Measurements from ENCODE around the gene TMEM191C.
"Not testable (repeated sequence)": the region's sequence is repeated elsewhere in the genome, so short reads cannot be mapped to it uniquely, and the experiment has no call there.

TMEM191C gene

DNA sequence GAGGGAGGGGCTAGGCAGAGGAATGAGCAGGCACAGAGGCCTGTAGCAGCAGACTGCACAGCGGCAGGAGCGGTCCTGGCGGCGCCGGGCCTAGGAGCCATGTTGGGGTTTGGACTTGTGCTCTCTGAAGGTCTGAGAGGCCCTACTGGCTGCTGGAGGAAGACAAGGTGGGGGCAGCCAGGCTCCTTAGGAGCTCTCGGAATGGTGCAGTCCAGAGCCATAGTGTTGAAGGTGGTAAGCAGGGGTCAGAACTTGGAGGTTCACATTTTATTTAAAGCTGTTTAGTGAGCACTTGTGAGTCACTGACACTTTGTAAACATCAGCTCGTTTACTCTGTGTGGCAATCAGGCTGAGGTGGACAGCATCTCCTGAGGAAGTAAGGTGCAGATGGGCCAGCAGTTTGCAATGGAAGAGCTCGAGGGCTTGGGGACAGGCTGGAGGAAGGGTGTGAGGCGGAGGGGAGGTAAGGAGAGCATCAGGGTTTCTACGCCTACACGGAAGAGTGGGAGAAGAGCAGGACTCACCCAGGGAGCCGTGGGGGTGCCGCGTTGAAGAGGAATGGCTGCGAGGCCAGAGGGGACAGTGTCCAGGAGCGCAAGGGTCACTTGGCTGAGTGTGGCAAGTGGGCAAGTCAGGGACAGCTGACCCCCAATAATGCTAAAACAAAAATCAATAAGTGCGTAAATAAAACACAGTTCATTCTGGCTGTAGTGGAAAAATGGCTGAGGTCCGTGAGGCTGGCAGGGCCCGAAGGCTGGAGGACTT, 10.0 kb upstream of the TMEM191C start:
- TF ChIP-seq, protein P1, sequence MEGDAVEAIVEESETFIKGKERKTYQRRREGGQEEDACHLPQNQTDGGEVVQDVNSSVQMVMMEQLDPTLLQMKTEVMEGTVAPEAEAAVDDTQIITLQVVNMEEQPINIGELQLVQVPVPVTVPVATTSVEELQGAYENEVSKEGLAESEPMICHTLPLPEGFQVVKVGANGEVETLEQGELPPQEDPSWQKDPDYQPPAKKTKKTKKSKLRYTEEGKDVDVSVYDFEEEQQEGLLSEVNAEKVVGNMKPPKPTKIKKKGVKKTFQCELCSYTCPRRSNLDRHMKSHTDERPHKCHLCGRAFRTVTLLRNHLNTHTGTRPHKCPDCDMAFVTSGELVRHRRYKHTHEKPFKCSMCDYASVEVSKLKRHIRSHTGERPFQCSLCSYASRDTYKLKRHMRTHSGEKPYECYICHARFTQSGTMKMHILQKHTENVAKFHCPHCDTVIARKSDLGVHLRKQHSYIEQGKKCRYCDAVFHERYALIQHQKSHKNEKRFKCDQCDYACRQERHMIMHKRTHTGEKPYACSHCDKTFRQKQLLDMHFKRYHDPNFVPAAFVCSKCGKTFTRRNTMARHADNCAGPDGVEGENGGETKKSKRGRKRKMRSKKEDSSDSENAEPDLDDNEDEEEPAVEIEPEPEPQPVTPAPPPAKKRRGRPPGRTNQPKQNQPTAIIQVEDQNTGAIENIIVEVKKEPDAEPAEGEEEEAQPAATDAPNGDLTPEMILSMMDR (conservative IDR thresholded peaks at IDR 0.05; ENCODE audit: low read depth, low read length), result no peak
- Histone ChIP-seq H2AFZ (ENCODE audit: low read depth) (no peak overlapping the region), H3K36me3 (ENCODE audit: insufficient read depth) (no peaks in the 10 kb centered on the region), H3K4me3 (IDR thresholded peaks at IDR 0.05; ENCODE audit: insufficient read depth, low read depth, low read length) (no peak overlapping the region), H3K79me2 (ENCODE audit: insufficient read depth, low read depth) (no peaks in the 10 kb centered on the region), H3K4me1 (ENCODE audit: low read depth, poor library complexity, severe bottlenecking) (no peaks in the 10 kb centered on the region), H3K27ac (no peak overlapping the region), H4K20me1 (ENCODE audit: insufficient read depth) (no peaks in the 10 kb centered on the region), H3K27me3 (ENCODE audit: insufficient read depth, low read depth) (no peaks in the 10 kb centered on the region), H3K9ac (no peak overlapping the region), H3K4me2 (no peak overlapping the region)

DNA sequence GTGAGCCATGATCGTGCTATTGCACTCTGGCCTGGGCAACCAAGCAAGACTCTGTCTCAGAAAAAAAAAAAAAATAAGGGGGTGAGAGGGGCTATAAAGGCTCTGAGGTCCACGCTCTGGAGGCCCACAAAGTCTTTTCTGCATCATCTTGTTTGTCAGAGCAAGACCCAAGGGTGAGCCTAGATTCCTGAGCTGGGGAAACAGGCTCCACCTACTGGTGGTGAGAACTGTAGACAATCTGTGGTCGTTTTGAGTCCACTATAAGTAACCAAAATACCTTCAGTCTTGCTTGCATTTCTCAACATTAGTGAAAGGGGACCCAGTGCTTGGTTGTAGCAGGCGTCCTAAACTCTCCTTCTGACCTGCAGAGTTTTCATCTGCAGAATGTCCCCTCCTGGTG, 4.5 kb upstream of the TMEM191C start:
- not testable (repeated sequence) for H3K4me1 ChIP-seq (ENCODE audit: low read depth, poor library complexity, severe bottlenecking); H2AFZ ChIP-seq (ENCODE audit: low read depth); H3K4me2 ChIP-seq; H3K27me3 ChIP-seq (ENCODE audit: insufficient read depth, low read depth); H3K27ac ChIP-seq; H4K20me1 ChIP-seq (ENCODE audit: insufficient read depth); H3K79me2 ChIP-seq (ENCODE audit: insufficient read depth, low read depth); H3K36me3 ChIP-seq (ENCODE audit: insufficient read depth); H3K9ac ChIP-seq; H3K4me3 ChIP-seq (IDR thresholded peaks at IDR 0.05; ENCODE audit: insufficient read depth, low read depth, low read length)

DNA sequence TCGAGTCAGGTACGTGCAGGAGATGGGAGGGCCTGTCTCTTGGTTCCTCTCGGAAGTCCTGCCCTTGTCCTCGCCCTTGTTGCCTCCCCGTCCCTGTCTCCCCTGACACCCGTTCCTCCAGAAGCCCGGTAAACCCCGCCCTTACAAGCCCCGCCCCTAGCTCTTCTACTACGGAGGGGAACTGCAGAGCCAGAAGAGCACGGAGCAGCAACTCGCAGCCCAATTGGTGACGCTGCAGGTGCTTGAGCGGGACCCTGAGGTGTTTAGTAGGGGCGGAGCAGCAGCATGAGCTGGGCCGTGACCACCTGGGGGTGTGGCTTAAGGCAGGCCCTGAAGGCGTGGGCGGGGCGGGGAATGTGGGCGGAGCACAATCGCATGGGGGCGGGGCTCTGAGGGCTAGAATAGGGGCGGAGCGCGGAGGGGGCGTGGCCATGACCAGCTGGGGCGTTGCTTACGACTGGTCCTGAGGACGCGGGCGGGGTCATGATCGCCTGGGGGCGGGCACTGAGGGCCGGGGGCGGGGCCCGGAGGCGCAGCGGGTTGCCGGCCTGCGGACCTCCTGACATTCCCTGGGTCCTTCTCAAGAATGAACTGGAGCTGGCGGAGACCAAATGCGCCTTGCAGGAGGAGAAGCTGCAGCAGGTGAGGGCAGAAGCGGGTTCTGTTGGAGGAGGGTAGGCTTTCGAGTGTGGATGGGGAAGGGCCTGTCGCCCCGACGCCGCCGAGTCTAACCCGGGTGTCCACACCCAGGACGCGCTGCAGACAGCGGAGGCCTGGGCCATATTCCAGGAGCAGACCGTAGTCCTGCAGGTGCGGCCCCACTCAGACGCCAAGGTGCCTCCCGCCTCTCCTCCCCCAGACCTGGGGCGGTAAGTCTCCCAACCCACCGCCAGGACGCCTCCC, 1.3 kb downstream of the TMEM191C start:
- not testable (repeated sequence) for H2AFZ ChIP-seq (ENCODE audit: low read depth); H3K9ac ChIP-seq; H4K20me1 ChIP-seq (ENCODE audit: insufficient read depth); H3K36me3 ChIP-seq (ENCODE audit: insufficient read depth); H3K27ac ChIP-seq; H3K27me3 ChIP-seq (ENCODE audit: insufficient read depth, low read depth); H3K4me1 ChIP-seq (ENCODE audit: low read depth, poor library complexity, severe bottlenecking); H3K4me3 ChIP-seq (IDR thresholded peaks at IDR 0.05; ENCODE audit: insufficient read depth, low read depth, low read length); H3K4me2 ChIP-seq; H3K79me2 ChIP-seq (ENCODE audit: insufficient read depth, low read depth)

DNA sequence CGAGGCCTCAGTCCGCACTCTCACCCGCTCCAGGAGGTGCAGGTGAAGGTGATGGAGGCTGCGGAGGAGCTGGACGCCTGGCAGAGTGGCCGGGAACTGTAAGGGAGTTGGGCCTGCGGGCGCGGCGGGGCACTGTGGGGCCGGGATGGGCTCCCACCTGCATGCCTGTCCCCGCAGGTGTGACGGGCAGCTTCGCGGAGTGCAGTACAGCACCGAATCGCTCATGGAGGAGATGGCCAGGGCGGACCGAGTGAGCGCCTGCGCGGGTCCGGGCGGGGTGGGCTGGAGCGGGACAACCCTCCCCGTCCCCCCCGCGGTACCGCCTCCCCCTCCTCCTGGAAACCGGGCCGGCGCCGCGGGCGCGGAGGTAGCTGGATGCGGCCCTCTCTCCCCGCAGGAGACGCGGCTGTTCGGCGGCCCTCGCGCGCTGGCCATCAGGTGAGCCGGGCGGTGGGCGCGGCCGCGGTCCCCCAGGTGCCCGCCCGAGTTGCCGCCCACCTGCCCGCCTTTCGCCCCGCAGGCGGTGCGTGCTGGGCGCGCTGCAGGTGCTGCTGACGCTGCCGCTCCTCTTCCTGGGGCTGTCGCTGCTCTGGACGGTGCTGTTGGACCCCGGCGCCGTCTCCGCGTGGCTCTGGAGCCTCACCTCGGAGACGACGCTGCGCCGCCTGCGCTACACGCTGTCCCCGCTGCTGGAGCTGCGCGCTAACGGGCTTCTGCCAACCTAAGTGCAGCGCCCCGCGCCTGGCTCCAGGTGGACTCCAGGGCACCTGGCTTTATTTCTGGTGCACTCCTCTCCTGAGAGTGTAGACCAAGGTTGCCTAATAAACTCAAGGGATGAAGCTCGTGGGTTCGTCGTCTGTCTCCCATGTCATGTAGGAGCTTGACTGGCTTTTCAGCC, 2.2 kb downstream of the TMEM191C start:
- H3K4me3 ChIP-seq (IDR thresholded peaks at IDR 0.05; ENCODE audit: insufficient read depth, low read depth, low read length); H3K4me1 ChIP-seq (ENCODE audit: low read depth, poor library complexity, severe bottlenecking); H3K27ac ChIP-seq; H2AFZ ChIP-seq (ENCODE audit: low read depth); H3K27me3 ChIP-seq (ENCODE audit: insufficient read depth, low read depth); H3K79me2 ChIP-seq (ENCODE audit: insufficient read depth, low read depth); H3K36me3 ChIP-seq (ENCODE audit: insufficient read depth); H4K20me1 ChIP-seq (ENCODE audit: insufficient read depth); H3K4me2 ChIP-seq; H3K9ac ChIP-seq: not testable (repeated sequence)

DNA sequence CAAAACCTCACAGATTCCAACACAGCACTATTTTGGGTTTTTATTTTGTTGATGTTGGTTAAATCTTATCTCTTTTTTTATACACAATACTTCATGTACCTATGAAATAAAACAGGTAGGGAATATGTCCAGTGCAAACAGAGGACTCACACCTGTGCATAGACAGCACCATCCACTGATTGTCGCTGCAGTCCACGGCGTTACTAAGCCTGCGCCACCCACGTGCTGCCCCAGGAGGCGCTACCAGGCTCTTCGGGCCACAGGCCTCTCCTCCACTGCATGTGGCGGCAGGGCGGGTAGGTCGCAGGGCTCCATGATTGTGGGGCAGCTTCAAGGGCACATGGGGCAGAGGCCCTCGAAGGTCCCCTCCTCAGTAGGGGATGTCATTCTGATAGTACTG, 5.8 kb downstream of the TMEM191C start:
- not testable (repeated sequence) for H3K27ac ChIP-seq; H4K20me1 ChIP-seq (ENCODE audit: insufficient read depth); H3K4me2 ChIP-seq; H3K79me2 ChIP-seq (ENCODE audit: insufficient read depth, low read depth); H3K4me1 ChIP-seq (ENCODE audit: low read depth, poor library complexity, severe bottlenecking); H3K27me3 ChIP-seq (ENCODE audit: insufficient read depth, low read depth); H3K9ac ChIP-seq; H3K36me3 ChIP-seq (ENCODE audit: insufficient read depth); H2AFZ ChIP-seq (ENCODE audit: low read depth); H3K4me3 ChIP-seq (IDR thresholded peaks at IDR 0.05; ENCODE audit: insufficient read depth, low read depth, low read length)

DNA sequence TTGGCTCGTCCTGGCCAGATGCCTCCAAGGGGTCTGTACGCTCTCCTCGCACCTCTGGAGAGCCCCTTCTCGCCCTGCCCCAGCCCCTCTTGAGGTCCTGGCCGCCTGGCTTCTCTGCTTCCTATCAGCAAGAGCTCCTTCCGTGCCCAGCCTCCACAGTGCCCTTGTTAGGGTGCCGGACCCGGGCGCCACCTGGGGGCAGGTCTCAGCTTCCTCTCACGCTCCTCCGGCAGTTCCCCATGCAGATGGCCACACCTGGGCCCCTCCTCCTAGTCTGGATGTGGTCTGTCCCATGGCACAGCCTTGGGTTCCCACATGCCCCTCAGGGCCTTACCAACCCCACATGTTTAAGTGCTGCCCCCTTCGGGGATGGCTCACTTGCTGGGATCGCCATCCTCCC, 6.5 kb downstream of the TMEM191C start:
- not testable (repeated sequence) for H3K4me2 ChIP-seq; H2AFZ ChIP-seq (ENCODE audit: low read depth); H4K20me1 ChIP-seq (ENCODE audit: insufficient read depth); H3K36me3 ChIP-seq (ENCODE audit: insufficient read depth); H3K27ac ChIP-seq; H3K4me3 ChIP-seq (IDR thresholded peaks at IDR 0.05; ENCODE audit: insufficient read depth, low read depth, low read length); H3K4me1 ChIP-seq (ENCODE audit: low read depth, poor library complexity, severe bottlenecking); H3K79me2 ChIP-seq (ENCODE audit: insufficient read depth, low read depth); H3K9ac ChIP-seq; H3K27me3 ChIP-seq (ENCODE audit: insufficient read depth, low read depth)

DNA sequence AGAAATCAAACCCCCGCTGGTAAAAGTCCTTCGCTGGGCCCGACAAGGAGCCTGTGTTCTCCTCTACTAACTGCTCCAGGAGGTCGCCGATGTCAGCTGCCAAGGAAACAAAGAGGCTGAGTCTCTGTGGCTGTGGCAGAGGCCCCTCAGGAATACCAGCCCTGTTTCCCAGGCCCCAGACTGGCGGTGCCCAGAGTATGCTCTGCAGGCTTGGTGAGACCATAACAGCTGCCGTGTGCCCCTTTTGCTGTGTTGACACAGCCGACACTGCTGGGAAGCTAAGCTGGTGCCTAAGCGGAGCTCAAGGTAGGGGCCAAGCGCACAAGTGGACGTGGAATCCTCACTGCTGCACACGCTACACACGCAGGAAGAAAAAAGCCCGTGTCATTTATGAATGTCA, 16.9 kb downstream of the TMEM191C start:
- H3K79me2 ChIP-seq (ENCODE audit: insufficient read depth, low read depth); H3K36me3 ChIP-seq (ENCODE audit: insufficient read depth); H4K20me1 ChIP-seq (ENCODE audit: insufficient read depth); H3K9ac ChIP-seq; H3K4me2 ChIP-seq; H3K27ac ChIP-seq; H2AFZ ChIP-seq (ENCODE audit: low read depth); H3K4me1 ChIP-seq (ENCODE audit: low read depth, poor library complexity, severe bottlenecking); H3K27me3 ChIP-seq (ENCODE audit: insufficient read depth, low read depth); H3K4me3 ChIP-seq (IDR thresholded peaks at IDR 0.05; ENCODE audit: insufficient read depth, low read depth, low read length): not testable (repeated sequence)

DNA sequence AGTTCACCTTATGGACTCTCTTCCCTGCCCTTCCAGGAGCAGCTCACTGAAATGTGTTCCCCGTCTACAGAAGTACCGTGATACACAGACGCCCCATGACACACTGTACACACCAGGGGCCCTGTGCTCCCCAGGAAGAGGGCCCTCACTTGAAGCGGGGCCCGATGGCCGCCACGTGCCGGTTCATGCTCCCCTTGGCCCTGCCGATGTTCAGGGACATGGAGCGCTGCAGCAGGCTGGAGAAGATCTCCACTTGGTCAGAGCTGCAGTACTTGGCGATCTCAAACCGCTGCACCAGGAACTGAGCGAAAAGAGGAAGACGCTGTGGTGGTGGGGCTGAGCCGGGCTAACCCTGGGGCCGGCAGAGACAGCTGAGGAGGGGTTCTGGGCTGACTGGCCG, 20.5 kb downstream of the TMEM191C start:
- H3K79me2 ChIP-seq (ENCODE audit: insufficient read depth, low read depth); H4K20me1 ChIP-seq (ENCODE audit: insufficient read depth); H3K27ac ChIP-seq; H2AFZ ChIP-seq (ENCODE audit: low read depth); H3K9ac ChIP-seq; H3K4me3 ChIP-seq (IDR thresholded peaks at IDR 0.05; ENCODE audit: insufficient read depth, low read depth, low read length); H3K36me3 ChIP-seq (ENCODE audit: insufficient read depth); H3K4me2 ChIP-seq; H3K27me3 ChIP-seq (ENCODE audit: insufficient read depth, low read depth); H3K4me1 ChIP-seq (ENCODE audit: low read depth, poor library complexity, severe bottlenecking): not testable (repeated sequence)
